Heart left ventricle (tissue), 13 donors: ENCODE measurements around the gene ETS2.

ENCODE experiments used
- CTCF ChIP-seq, 12 donors: fragments of 200-600 bp; sonication (generic) in 4 of 12; IDR thresholded peaks; one replicate each; pipeline versions ENCODE4 v1.5.0 to v1.8.0; 2018 to 2022; ENCODE audit warnings: antibody characterized with exemption in 12 of 12, mild to moderate bottlenecking in 5 of 12
- POLR2A ChIP-seq, 2 donors: fragments of 450-650 bp; IDR thresholded peaks; one replicate each; pipeline ENCODE4 v1.6.1; 2017; ENCODE audit warnings: antibody characterized with exemption in 2 of 2, mild to moderate bottlenecking in 2 of 2, moderate library complexity in 2 of 2
- donor health status: ischemic (EF 13 %, LVEDD 7.1; RV severe dilation, severe dysfunction).
- donor health status: DM: no; HTN: yes; CAD: no.
- donor health status: DM: no; HTN: no; CAD: no.
- donor health status: ischemic (EF 25% LVEDD 6.9; RV normal size, moderate dysfunction).
- donor health status: ischemic (EF 25% LVEDD 5.7; RV mildly dilated, moderate dysfunction).
- donor health status: ischemic (EF 35%, LVEDD 5.7; RV mildly dilated, moderate dysfunction).
- donor health status: nonischemic (EF 11% LVEDD 7.7; RV severe dilation, severe dysfunction).
- donor health status: DM: yes; HTN: yes; CAD: no.
- donor health status: PGD.
- donor health status: ischemic (EF 29% LVEDD 5.4; RV normal size, mild dysfunction).
- donor health status: nonischemic (EF 23%, LVEDD 6.1; RV moderate dilation, normal function).

GRCh38 chr21:38769191-38769780 is 36.4 kb upstream of the ETS2 start:
- TF ChIP-seq CTCF (IDR thresholded peaks at IDR 0.05) (no peak), POLR2A (IDR thresholded peaks at IDR 0.05) (no peak)
